ENCODE data around the gene RPS27L.

RPS27L gene

GRCh38 chr15:63188926-63189871 is 31.9 kb upstream of the RPS27L start, which contains the start of gene RAB8B (continued):
- TF ChIP-seq FEZF1 (tag by site-specific recombination; IDR thresholded peaks at IDR 0.05), result no peak
- no peak for TF ChIP-seq ZNF354C (tag by site-specific recombination; IDR thresholded peaks at IDR 0.05; ENCODE audit: borderline replicate concordance, low read depth)
- TF ChIP-seq ZNF292 (tag by site-specific recombination; IDR thresholded peaks at IDR 0.05; ENCODE audit: borderline replicate concordance, low read depth), result no peak
- TF ChIP-seq REPIN1 (tag by site-specific recombination; IDR thresholded peaks at IDR 0.05; ENCODE audit: low read depth), result no peak
- TF ChIP-seq ZNF510 (tag by site-specific recombination; IDR thresholded peaks at IDR 0.05; ENCODE audit: insufficient replicate concordance), result no peak
- TF ChIP-seq ZNF707 (tag by site-specific recombination; IDR thresholded peaks at IDR 0.05), result no peak
- no peak for TF ChIP-seq ZNF146 (tag by site-specific recombination; IDR thresholded peaks at IDR 0.05)
- TF ChIP-seq PRDM2 (tag by site-specific recombination; IDR thresholded peaks at IDR 0.05; ENCODE audit: borderline replicate concordance), result no peak
- TF ChIP-seq ZNF626 (tag by site-specific recombination; IDR thresholded peaks at IDR 0.05), result no peak
- no peak for TF ChIP-seq ZBTB49 (tag by site-specific recombination; IDR thresholded peaks at IDR 0.05; ENCODE audit: low read depth)
- TF ChIP-seq OSR2 (tag by site-specific recombination; IDR thresholded peaks at IDR 0.05), result no peak
- TF ChIP-seq SALL2 (tag by site-specific recombination; IDR thresholded peaks at IDR 0.05; ENCODE audit: borderline replicate concordance), result no peak
- no peak for TF ChIP-seq ZNF561 (tag by site-specific recombination; IDR thresholded peaks at IDR 0.05; ENCODE audit: borderline replicate concordance)
- no peak for TF ChIP-seq ZSCAN30 (tag by site-specific recombination; IDR thresholded peaks at IDR 0.05)
- no peak for TF ChIP-seq ZNF324 (tag by site-specific recombination; IDR thresholded peaks at IDR 0.05)
- TF ChIP-seq CTCF (tag by site-specific recombination; IDR thresholded peaks at IDR 0.05), result no peak
- no peak for TF ChIP-seq MYNN (tag by site-specific recombination; IDR thresholded peaks at IDR 0.05; ENCODE audit: borderline replicate concordance)
- TF ChIP-seq ZNF148 (tag by site-specific recombination; IDR thresholded peaks at IDR 0.05; ENCODE audit: borderline replicate concordance), result no peak
- TF ChIP-seq TRIM28 (IDR thresholded peaks at IDR 0.05; ENCODE audit: borderline replicate concordance, low read length), result no peak
- TF ChIP-seq REST (tag by site-specific recombination; IDR thresholded peaks at IDR 0.05), result no peak
- TF ChIP-seq GLIS1 (tag by site-specific recombination; IDR thresholded peaks at IDR 0.05), result no peak; the same call in 1 of the 2 replicates
- TF ChIP-seq ZNF112 (tag by site-specific recombination; IDR thresholded peaks at IDR 0.05), result no peak

All from HEK293 (cell line).